Upper lobe of right lung (tissue), 1 donor: ENCODE measurements around the gene DUOXA2. TPM values are rescaled to one million over a fixed set of nuclear protein-coding genes. Genes with fewer than 3 reads are reported as not detected.

Experiments
- ATAC-seq: fragments of 200-7000 bp; cut with Tn5 transposase; one replicate; pipeline ENCODE4 v1.9.1; 2020; ENCODE audit warnings: mild to moderate bottlenecking, moderate library complexity
- DNase-seq: peaks from one replicate; pipeline ENCODE4 v3.0.0-alpha.2; 2020
- H3K27ac ChIP-seq: fragments of 200-600 bp; one replicate; pipeline ENCODE4 v1.8.0; 2022
- H3K27me3 ChIP-seq: fragments of 200-600 bp; one replicate; pipeline ENCODE4 v1.8.0; 2022; ENCODE audit warnings: mild to moderate bottlenecking
- H3K36me3 ChIP-seq: fragments of 200-600 bp; one replicate; pipeline ENCODE4 v1.8.0; 2022
- H3K4me1 ChIP-seq: fragments of 200-600 bp; one replicate; pipeline ENCODE4 v1.8.0; 2022
- H3K4me3 ChIP-seq: fragments of 200-600 bp; one replicate; pipeline ENCODE4 v1.8.0; 2022; ENCODE audit warnings: mild to moderate bottlenecking
- H3K9me3 ChIP-seq: fragments of 200-600 bp; one replicate; pipeline ENCODE4 v1.8.0; 2022
- intact Hi-C: fragments of 100-400 bp; cut with DNase I; formaldehyde crosslinking; loops from one replicate; pipeline ENCODE4 v1.11.0; 2022
- total RNA-seq: library from RNA; stranded (reverse); fragmentation: NEBNext Ultra II Directional; extraction: Animal tissue kit (Norgen Biotek cat#: 25700); gene quantifications from one replicate; pipeline ENCODE4 v1.2.1, GENCODE V29; 2021
- TF ChIP-seq, protein P1 (sequence below): fragments of 200-600 bp; IDR thresholded peaks from one replicate; pipeline ENCODE4 v1.8.0; 2022; ENCODE audit warnings: antibody characterized with exemption
- donor health status: DM: no; HTN: yes; CAD: no; lungs with severe emphysema.

Gene DUOXA2
- total RNA-seq, 1 donor from 2014 or later = not detected

GRCh38 chr15:45112143-45112590, 2.0 kb upstream of the DUOXA2 start:
- no peaks in the 10 kb centered on the region for H3K9me3 ChIP-seq
- ATAC-seq (no peak), DNase-seq (no peak)
- TF ChIP-seq, protein P1, sequence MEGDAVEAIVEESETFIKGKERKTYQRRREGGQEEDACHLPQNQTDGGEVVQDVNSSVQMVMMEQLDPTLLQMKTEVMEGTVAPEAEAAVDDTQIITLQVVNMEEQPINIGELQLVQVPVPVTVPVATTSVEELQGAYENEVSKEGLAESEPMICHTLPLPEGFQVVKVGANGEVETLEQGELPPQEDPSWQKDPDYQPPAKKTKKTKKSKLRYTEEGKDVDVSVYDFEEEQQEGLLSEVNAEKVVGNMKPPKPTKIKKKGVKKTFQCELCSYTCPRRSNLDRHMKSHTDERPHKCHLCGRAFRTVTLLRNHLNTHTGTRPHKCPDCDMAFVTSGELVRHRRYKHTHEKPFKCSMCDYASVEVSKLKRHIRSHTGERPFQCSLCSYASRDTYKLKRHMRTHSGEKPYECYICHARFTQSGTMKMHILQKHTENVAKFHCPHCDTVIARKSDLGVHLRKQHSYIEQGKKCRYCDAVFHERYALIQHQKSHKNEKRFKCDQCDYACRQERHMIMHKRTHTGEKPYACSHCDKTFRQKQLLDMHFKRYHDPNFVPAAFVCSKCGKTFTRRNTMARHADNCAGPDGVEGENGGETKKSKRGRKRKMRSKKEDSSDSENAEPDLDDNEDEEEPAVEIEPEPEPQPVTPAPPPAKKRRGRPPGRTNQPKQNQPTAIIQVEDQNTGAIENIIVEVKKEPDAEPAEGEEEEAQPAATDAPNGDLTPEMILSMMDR = no peak
- H3K4me1 ChIP-seq = peaks cover 21% of the 10 kb centered on the region
- H3K27me3 ChIP-seq = peaks cover 77% of the 10 kb centered on the region
- H3K27ac ChIP-seq = no peak overlapping the region
- H3K4me3 ChIP-seq = no peak overlapping the region
- intact Hi-C loops = no loop called here
- no peaks in the 10 kb centered on the region for H3K36me3 ChIP-seq

- Histone ChIP-seq H3K27me3 (peaks cover 83% of the 10 kb centered on the region), H3K9me3 (no peaks in the 10 kb centered on the region), H3K27ac (no peak overlapping the region), H3K4me1 (peaks cover 26% of the 10 kb centered on the region), H3K4me3 (no peak overlapping the region), H3K36me3 (no peaks in the 10 kb centered on the region)
- intact Hi-C loops = no loop called here
- DNase-seq = peak; percentile 65
- ATAC-seq = peak; percentile 1
- TF ChIP-seq, protein P1 = no peak
These were observed 1.3 kb upstream of the DUOXA2 start for GRCh38 chr15:45112591-45113379.

DNA sequence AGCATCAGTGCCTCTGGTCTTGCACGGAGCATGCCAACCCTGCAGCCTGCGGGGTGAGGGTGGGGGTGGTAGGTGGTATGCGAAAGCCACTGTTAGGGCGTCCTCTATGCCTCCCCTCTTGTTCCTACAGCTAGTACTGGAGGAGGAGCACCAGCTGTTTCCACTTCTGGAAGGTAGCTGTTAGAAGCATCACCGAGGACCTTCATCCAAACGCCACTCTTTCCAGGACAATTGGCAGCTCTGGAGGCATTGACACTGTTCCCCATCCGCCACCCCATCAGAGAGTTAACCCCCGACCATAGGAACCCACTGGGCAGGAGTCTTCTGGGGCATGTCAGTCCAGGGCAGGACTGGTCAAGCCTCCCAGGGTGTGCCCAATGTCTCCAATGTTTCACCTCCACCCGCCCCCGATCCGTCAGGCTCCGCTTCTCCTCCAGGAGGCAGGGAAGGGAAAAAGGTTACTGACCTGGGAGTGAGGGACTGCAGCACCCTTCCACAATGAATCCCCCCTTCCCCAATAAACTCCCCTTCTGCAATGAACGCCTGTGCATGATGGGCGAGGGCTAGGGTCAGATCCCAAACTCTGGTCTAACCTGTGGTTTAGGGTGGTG, 641 bp upstream of the DUOXA2 start:
- DNase-seq = peak; percentile 44
- peaks cover 28% of the 10 kb centered on the region for H3K4me1 ChIP-seq
- peaks cover 85% of the 10 kb centered on the region for H3K27me3 ChIP-seq
- ATAC-seq = no peak
- no peak overlapping the region for H3K4me3 ChIP-seq
- no peak overlapping the region for H3K27ac ChIP-seq
- no peaks in the 10 kb centered on the region for H3K36me3 ChIP-seq
- intact Hi-C loops = no loop called here
- H3K9me3 ChIP-seq = no peaks in the 10 kb centered on the region
- TF ChIP-seq, protein P1 = no peak

DNA sequence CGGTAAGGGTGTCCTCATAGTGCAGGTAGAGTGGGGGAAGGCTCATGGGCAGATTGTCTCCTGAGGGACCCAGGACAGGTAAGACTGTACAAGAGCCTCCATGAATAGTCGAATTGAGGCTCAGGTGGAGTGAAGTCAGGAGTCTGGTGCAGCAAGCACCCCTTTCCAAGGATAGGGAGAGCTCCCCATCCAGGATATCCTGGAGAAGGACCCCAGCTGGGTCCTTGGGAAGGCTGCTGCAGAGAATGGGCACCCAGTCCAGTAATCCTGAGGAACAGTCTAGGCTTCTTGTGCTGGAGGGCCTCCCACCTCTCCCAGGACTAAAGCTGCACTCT, 592 bp downstream of the DUOXA2 start:
- Histone ChIP-seq H3K27me3 (peaks cover 74% of the 10 kb centered on the region), H3K4me1 (peaks cover 28% of the 10 kb centered on the region), H3K27ac (no peak overlapping the region), H3K9me3 (no peaks in the 10 kb centered on the region), H3K36me3 (no peaks in the 10 kb centered on the region), H3K4me3 (no peak overlapping the region)
- DNase-seq (peak; percentile 44), ATAC-seq (no peak)
- TF ChIP-seq, protein P1 = no peak
- intact Hi-C loops = no loop called here

GRCh38 chr15:45115312-45115820, 1.2 kb downstream of the DUOXA2 start:
- peaks cover 28% of the 10 kb centered on the region for H3K4me1 ChIP-seq
- peaks cover 67% of the 10 kb centered on the region for H3K27me3 ChIP-seq
- no peak overlapping the region for H3K4me3 ChIP-seq
- intact Hi-C loops = no loop called here
- TF ChIP-seq, protein P1 = no peak
- H3K36me3 ChIP-seq = no peaks in the 10 kb centered on the region
- peak; percentile 53 for DNase-seq
- H3K27ac ChIP-seq = no peak overlapping the region
- no peaks in the 10 kb centered on the region for H3K9me3 ChIP-seq
- no peak for ATAC-seq
